ENCODE results near the gene GNAI2. TPM values are rescaled to one million over a fixed set of nuclear protein-coding genes. Genes with fewer than 3 reads are reported as not detected.

GNAI2 gene
- total RNA-seq, 1 experiment from 2014 or later: 185 TPM

- no peak overlapping the region for H3K27ac Mint-ChIP-seq
- ATAC-seq (no peak), DNase-seq (ENCODE audit: low spot score) (no peak)
- CTCF ChIA-PET: interaction anchor here (0.6 to 12.5 kb wide), 6 partner anchors 10 to 76 kb away, joined by 3 to 145 read pairs (median 6); partner anchors contain the start of gene GNAT1
- H3K36me3 Mint-ChIP-seq: no peaks in the 10 kb centered on the region
- no peaks in the 10 kb centered on the region for H3K9me3 Mint-ChIP-seq
- H3K4me1 Mint-ChIP-seq: peaks cover 50% of the 10 kb centered on the region
- H3K4me3 Mint-ChIP-seq: no peak overlapping the region
- TF ChIP-seq ATF2 (CRISPR knock-in tag; IDR thresholded peaks at IDR 0.05; ENCODE audit: borderline replicate concordance, low read depth): no peak
- no peak for TF ChIP-seq E2F5 (CRISPR knock-in tag; IDR thresholded peaks at IDR 0.05)
- no peak for TF ChIP-seq ERG (CRISPR knock-in tag; IDR thresholded peaks at IDR 0.05)
- no peak for TF ChIP-seq JAZF1 (CRISPR knock-in tag; IDR thresholded peaks at IDR 0.05)
- POLR2A ChIA-PET: interaction anchor here (1.0 to 1.5 kb wide), 3 partner anchors 10 to 75 kb away, joined by 4 to 5 read pairs (median 4); no protein-coding TSS in a partner anchor
- H3K27me3 Mint-ChIP-seq (ENCODE audit: low read depth): peaks cover 17% of the 10 kb centered on the region
Observed at GRCh38 chr3:50269460-50269859, 33.5 kb downstream of the GNAI2 start.

GRCh38 chr3:50269977-50270413, 34.0 kb downstream of the GNAI2 start:
- DNase-seq (ENCODE audit: low spot score): no peak
- Mint-ChIP-seq H3K36me3 (no peaks in the 10 kb centered on the region), H3K27ac (no peak overlapping the region), H3K4me1 (peaks cover 52% of the 10 kb centered on the region), H3K9me3 (no peaks in the 10 kb centered on the region), H3K27me3 (ENCODE audit: low read depth) (peaks cover 22% of the 10 kb centered on the region), H3K4me3 (no peak overlapping the region)
- ChIA-PET CTCF (interaction anchor here (1.5 to 12.5 kb wide), 4 partner anchors 10 to 76 kb away, joined by 4 to 145 read pairs (median 48); partner anchors contain the start of gene GNAT1), POLR2A (interaction anchor here (0.9 to 1.5 kb wide), 2 partner anchors 10 to 29 kb away, joined by 3 to 4 read pairs; no protein-coding TSS in a partner anchor)
- ATAC-seq: no peak
- TF ChIP-seq ZNF512 (CRISPR knock-in tag; IDR thresholded peaks at IDR 0.05; ENCODE audit: borderline replicate concordance) (no peak), HMGA2 (CRISPR knock-in tag; IDR thresholded peaks at IDR 0.05) (no peak), ATF1 (CRISPR knock-in tag; IDR thresholded peaks at IDR 0.05) (no peak), GTF2I (CRISPR knock-in tag; conservative IDR thresholded peaks at IDR 0.05) (no peak), MAX (CRISPR knock-in tag; IDR thresholded peaks at IDR 0.05) (no peak), ZNF532 (CRISPR knock-in tag; IDR thresholded peaks at IDR 0.05; ENCODE audit: borderline replicate concordance) (no peak), E2F5 (CRISPR knock-in tag; IDR thresholded peaks at IDR 0.05) (no peak), NFYB (CRISPR knock-in tag; conservative IDR thresholded peaks at IDR 0.05; ENCODE audit: low read depth) (no peak), ZNF138 (CRISPR knock-in tag; conservative IDR thresholded peaks at IDR 0.05) (no peak), ATF3 (CRISPR knock-in tag; conservative IDR thresholded peaks at IDR 0.05) (no peak), E2F4 (CRISPR knock-in tag; IDR thresholded peaks at IDR 0.05; ENCODE audit: borderline replicate concordance, low read depth) (no peak), AR (CRISPR knock-in tag; IDR thresholded peaks at IDR 0.05) (no peak), TP53 (CRISPR knock-in tag; IDR thresholded peaks at IDR 0.05) (no peak)

Data from WTC11 (cell line).